GM18907 (cell line): ENCODE results near the gene PADI3.

Experiments
- ATAC-seq: cut with Tn5 transposase; IDR thresholded peaks from one replicate; pipeline ENCODE4 v1.9.1; 2021; ENCODE audit warnings: mild to moderate bottlenecking, moderate library complexity; ENCODE audit not compliant: unreplicated experiment

PADI3 gene

DNA sequence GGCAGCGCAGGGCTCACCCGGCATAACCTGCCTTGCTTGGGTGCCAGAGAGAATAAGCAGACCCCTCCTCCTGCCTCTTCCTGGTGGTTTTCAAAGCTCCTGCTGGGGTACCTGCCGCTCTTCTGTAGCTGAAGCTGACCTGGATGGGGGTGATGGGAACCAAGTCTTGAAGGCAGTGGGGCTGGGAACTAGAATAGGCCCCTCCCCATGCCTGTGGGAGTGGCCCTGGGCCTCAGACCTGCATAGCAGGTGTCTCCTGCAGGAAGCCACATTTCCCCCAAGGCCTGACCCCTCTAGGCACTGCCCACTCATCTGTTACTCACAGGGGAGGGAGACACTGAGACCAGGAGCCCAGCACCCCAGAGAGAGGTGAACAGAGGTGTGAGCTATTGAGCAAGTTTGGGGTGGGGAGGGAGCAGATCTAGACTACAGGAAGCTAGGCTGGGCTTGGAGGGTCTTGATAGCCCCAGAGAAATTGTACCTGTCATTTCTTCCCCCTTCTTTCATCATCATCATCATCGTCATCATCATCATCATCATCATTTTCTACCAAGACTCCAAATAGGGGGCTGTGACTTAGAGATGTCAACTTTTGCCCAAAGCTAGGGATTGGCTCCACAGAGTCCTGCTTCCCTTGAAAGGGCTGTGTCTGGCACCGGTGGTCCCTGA is 33.9 kb upstream of the PADI3 start:
- ATAC-seq = no peak

- no peak for ATAC-seq
These were observed 33.4 kb upstream of the PADI3 start for GRCh38 chr1:17215545-17215890.

DNA sequence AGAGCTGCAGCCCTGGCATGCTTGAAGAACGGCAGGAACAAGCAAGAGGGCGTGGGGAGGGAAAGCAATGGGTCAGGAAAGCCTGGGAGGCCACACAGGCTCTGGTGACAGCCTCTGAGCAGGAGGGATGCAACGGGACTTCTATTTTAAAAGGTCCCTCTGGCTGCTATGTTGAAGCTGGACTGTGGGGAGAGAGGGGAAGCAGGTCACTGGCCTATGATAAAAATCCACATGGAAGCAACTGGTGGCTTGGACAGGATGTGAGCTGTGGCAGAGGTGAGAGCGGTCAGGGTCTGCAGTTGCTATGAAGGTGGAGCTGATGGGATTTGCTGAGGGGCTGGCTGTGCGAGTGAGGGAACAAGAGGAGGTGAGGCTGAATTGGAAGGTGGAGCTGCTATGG is 32.8 kb upstream of the PADI3 start:
- no peak for ATAC-seq

DNA sequence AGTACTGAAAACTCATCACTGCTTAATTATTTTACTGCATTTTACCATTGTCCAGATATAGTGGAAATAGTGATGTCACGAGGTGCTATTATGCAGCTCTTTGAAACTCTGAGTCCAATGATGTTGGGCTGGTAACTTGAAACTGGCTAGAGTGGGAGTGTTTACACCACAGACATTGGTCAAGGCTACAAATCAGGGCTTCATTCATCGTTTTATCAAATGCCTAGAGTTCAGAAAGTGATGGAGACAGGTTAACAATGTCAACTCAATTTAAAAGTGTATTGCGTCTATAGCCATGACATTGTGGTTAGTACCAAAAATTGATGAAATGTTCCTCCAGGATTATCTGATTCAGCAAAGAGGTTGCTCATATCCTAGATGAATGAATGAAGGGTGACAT is 31.3 kb upstream of the PADI3 start:
- no peak for ATAC-seq

GRCh38 chr1:17218939-17219338 is 30.0 kb upstream of the PADI3 start:
- ATAC-seq = no peak

DNA sequence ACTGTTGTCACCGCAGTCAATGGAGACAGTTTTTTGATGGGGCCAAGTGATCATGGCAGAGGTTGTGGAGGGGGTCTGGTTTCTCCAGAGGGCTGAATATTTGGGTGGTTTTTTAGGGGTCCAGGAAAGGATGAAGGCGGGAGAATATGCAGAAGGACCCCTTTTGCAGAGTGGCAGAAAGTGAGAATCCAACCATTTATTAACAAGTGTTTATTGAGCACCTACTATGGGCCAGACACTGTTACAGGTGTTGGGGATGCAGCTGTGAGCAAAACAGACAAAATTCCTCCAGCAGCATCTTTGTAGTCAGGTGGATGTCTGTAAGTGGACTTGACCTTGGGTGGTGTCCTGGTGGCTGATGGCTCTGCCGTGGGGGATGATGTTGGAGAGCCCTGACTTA is 28.6 kb upstream of the PADI3 start:
- ATAC-seq = no peak

DNA sequence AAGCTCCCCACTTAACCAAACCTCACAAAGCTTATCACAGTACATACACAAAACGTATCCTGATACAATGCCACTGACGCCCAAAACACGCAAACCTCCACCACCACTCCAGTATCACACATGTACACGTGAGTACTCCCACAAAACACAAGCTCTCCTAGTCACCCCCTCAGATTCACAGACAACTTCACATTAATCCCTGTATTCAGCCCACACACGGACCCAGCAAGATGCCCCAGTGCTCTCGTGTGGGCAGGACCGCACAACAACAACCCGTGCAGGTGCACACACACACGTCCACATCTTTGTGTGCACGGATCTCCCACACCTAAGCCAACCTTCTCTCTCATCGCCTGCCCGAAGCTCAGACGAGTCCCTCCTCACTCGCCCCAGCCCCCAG is 26.3 kb upstream of the PADI3 start:
- ATAC-seq = no peak

DNA sequence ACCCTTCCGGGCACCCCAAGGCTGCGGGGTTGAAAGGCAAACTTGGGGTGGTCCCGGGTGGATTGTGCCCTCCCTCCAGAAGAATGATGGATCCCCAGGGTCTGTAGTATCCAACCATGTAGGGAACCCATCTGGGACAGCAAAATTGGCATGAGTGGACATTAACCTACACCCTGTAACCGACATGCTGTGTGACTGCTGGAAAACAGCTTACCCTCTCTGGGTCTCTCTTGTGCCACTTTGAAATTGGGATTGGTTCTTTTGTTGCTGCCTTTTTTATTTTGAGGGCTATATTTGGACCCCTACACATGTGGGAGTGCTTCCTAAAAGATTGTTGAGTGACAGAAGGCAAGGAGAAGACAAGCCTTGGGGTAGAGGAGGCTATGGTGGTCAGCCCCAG is 24.5 kb upstream of the PADI3 start:
- ATAC-seq = no peak

GRCh38 chr1:17225140-17225539 is 23.8 kb upstream of the PADI3 start:
- no peak for ATAC-seq

DNA sequence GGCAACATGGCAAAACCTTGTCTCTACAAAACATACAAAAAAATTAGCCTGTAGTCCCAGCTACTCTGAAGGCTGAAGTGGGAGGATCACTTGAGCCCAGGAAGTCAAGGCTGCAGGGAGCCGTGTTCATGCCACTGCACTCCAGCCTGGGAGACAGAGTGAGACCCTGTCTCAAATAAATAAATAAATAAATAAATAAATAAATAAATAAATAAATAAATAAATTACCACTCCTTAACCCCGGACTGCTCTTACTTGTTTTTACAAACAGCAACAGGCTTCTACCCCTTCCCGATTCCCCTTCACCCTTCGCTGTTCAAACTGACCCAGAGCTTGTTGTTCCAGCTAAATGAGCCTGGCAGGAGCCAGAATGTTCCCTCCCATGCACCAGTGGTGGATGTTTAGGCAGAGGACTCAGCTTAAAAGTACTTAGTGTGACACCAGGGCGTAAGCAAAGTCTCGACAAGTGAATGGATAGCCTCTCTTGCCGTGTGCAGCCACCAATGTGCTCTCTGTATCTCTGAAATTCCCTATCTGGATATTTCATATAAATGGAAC is 21.5 kb upstream of the PADI3 start:
- no peak for ATAC-seq

- no peak for ATAC-seq
These were observed 20.3 kb upstream of the PADI3 start for GRCh38 chr1:17228619-17229018.

DNA sequence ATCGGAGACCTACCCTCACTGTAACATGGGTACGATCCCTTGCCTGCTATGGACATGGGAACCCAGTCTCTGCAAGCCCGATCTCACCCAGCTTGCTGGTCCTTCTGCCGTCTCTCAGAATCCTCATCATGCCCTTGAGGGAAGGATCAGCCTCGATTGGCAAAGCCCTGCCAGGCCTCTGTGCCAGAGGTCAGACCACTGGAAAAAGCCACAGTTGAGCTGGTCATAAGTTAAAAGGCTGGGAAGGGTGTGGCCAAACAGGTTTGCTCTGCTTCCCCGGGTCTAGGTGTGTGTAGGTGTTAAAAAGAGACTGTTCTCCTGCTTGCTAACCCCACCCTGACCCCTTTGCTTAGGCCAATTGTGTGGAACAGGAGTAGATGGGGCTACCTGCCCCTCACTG is 19.5 kb upstream of the PADI3 start:
- ATAC-seq = no peak

DNA sequence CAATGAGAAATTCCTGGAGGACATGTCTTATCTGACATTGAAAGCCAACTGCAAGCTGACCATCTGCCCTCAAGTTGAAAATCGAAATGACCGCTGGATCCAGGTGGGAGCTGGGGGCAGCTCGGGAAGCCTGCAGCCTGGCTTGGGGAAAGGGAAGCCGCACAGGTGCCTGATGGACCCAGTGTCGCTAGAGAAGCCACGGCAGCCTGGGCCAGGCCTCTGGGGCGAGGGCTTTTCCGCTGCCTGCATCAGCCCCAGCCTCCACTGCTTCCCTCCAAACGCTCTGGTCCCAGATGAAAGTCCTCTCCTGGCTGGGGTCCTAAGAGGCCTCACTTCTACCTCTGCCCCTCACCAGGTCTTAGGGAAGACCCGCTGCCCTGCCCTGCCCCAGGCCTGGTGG is 18.8 kb upstream of the PADI3 start:
- no peak for ATAC-seq

- no peak for ATAC-seq
These were observed 18.1 kb upstream of the PADI3 start for GRCh38 chr1:17230671-17231310.

GRCh38 chr1:17232759-17233661 is 15.9 kb upstream of the PADI3 start:
- no peak for ATAC-seq

GRCh38 chr1:17233675-17234320 is 15.1 kb upstream of the PADI3 start:
- no peak for ATAC-seq

DNA sequence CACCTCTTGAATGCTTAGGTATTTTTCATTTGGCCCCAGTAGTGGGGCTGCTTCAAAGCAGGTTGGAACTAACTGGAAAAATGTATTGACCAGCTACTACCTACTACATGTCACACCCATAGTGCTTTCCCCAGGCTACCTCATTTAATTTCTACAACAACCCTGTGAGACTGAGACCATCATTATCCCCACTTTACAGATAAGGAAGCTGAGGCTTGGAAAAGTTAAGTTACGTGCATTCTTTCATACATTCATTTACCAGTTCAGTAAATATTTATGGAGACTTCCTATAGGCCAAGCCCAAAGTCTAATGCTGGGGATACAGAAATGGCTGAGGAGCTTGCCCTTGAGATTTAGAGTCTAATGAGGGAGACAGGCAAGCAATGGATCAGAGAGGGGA is 14.5 kb upstream of the PADI3 start:
- no peak for ATAC-seq

GRCh38 chr1:17235135-17235885 is 13.6 kb upstream of the PADI3 start:
- no peak for ATAC-seq

GRCh38 chr1:17236779-17237560 is 11.9 kb upstream of the PADI3 start:
- no peak for ATAC-seq

- no peak for ATAC-seq
These were observed 11.4 kb upstream of the PADI3 start for GRCh38 chr1:17237561-17237903.
